Testis (tissue), 5 donors: ENCODE measurements around the gene MIS18BP1. TPM values are rescaled to one million over a fixed set of nuclear protein-coding genes. Genes with fewer than 3 reads are reported as not detected.
"Not testable (repeated sequence)": the region's sequence is repeated elsewhere in the genome, so short reads cannot be mapped to it uniquely, and the experiment has no call there.

ENCODE experiments used
- DNase-seq: peaks from one replicate; pipeline ENCODE4 v3.0.0-alpha.2; 2019
- H3K27ac ChIP-seq, 2 donors: fragments of 200-600 bp; sonication (generic); one replicate each; pipeline ENCODE4 v1.5.1; 2019
- H3K27me3 ChIP-seq: fragments of 200-600 bp; sonication (generic); one replicate; pipeline ENCODE4 v1.5.1; 2019
- H3K36me3 ChIP-seq: fragments of 200-600 bp; sonication (generic); one replicate; pipeline ENCODE4 v1.5.1; 2017; ENCODE audit warnings: low read depth; ENCODE audit errors: missing control alignments
- H3K4me1 ChIP-seq: fragments of 200-600 bp; sonication (generic); one replicate; pipeline ENCODE4 v1.5.1; 2019
- H3K4me3 ChIP-seq, 2 donors: fragments of 200-600 bp; sonication (generic); one replicate each; pipeline ENCODE4 v1.5.1; 2017 to 2019
- H3K9me3 ChIP-seq: fragments of 200-600 bp; sonication (generic); one replicate; pipeline ENCODE4 v1.5.1; 2017
- POLR2A ChIP-seq: fragments of 450-650 bp; IDR thresholded peaks from one replicate; pipeline ENCODE4 v1.6.1; 2017; ENCODE audit warnings: antibody characterized with exemption, mild to moderate bottlenecking, moderate library complexity
- WGBS, 2 donors: methylation state at CpG; one replicate each; pipeline ENCODE4 v1.1.5; 2018; 5-methylcytosine and 5-hydroxymethylcytosine counted together
- intact Hi-C: fragments of 100-400 bp; cut with DNase I; formaldehyde crosslinking; loops from one replicate; pipeline ENCODE4 v1.15.1; 2023; ENCODE audit warnings: low total_unique reads
- long read RNA-seq, 2 donors: transcript quantifications; one replicate each; lab custom pipeline, GENCODE V29; 2026
- polyA plus RNA-seq: library from polyadenylated mRNA; stranded (reverse); fragments of 350-450 nt; fragmentation: Illumina TruSeq; extraction: RNeasy Lipid Tissue Mini Kit (QIAGEN cat#74804); gene quantifications from one replicate; pipeline ENCODE4 v1.2.3, GENCODE V29; 2014; ENCODE audit warnings: low read depth, low replicate concordance; ENCODE audit not compliant: insufficient read depth
- total RNA-seq, 2 donors: library from RNA; depleted of rRNA; stranded (reverse); fragments of >200 nt; gene quantifications; one replicate each; pipeline ENCODE4 v1.2.3, GENCODE V29; 2016
- TF ChIP-seq, protein P1 (sequence below), 3 experiments: fragments of 450-650 bp in 2 of 3; fragments of 200-600 bp in 1 of 3; sonication (generic) in 1 of 3; IDR thresholded peaks; one replicate each; pipeline ENCODE4 v1.5.1; 2016 to 2019; ENCODE audit warnings: antibody characterized with exemption in 3 of 3, mild to moderate bottlenecking in 2 of 3, moderate library complexity in 1 of 3

The MIS18BP1 gene
- total RNA-seq (10 to 100 TPM; 60.8 to 71.5 TPM), polyA plus RNA-seq (7.3 TPM)
- long read RNA-seq, donor 1, full-length matches to known transcripts, result 11 of 17 reads
- long read RNA-seq, donor 1, partial matches to known transcripts, result 6 of 17 reads
- long read RNA-seq, donor 1, other reads (novel, unspliced or antisense), result 0 of 17 reads
- long read RNA-seq, donor 2, transcript MIS18BP1-206 (3 exons, 793 nt), result major isoform, 9 of 9 reads
- long read RNA-seq, donor 2, partial matches to known transcripts, result 0 of 9 reads
- long read RNA-seq, donor 2, other reads (novel, unspliced or antisense), result 0 of 9 reads

DNA sequence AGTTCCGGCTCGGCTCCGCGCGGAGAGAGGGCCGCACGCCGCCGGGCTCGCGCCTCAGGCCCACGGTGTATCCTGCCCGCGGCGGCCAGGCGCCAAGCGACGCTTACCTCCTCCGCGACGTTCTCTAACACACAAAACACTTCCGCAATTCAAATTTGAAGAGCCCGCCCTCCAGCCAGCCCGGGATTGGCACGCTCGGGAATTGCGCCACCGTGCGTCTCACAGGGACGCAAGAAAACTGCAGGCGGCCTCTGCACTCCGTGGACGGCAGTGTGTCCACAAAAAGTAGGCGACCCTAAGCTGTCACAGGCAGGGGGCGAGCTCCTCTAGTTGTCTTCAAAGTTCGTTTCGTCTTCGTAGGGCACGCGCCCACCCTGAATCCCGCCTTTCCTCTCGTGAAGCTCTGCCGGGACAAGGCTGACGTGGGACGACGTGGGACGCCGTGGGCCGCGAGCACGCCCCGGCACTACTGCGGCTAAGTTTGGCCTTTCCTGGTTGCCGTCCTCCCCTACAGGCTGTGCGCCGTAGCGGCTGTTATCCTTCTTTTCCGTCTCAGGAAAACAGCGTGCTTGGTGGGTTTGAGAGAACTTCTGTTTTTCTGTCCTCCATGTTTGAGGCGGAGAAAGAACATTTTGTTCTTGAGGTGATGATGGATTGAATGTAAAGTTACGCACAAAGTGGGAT is at the start of gene MIS18BP1:
Gene MIS18BP1 (minus strand): TSS at position 133 of the 684 bp plus-strand sequence. CDS start 5,916 bp downstream, outside the sequence.
- Histone ChIP-seq H3K27me3 (no peaks in the 10 kb centered on the region), H3K4me3 (peak within 1 kb of the TSS; percentile 75 to 77), H3K36me3 (no peaks in the 10 kb centered on the region), H3K4me1 (peaks cover 7% of the 10 kb centered on the region), H3K9me3 (no peaks in the 10 kb centered on the region), H3K27ac (peak within 1 kb of the TSS; percentile 95 to 97)
- intact Hi-C loops, result loop anchor here (5.0 to 10.0 kb wide), 2 partner anchors 118 to 356 kb away; partner anchors contain the start of genes FANCM and FKBP3
- peak; percentile 98 for DNase-seq
- WGBS, 2 donors, result 0% methylated on average over 17 to 61 of the region's 61 CpGs
- TF ChIP-seq POLR2A, result peak; percentile 3
- TF ChIP-seq, protein P1, sequence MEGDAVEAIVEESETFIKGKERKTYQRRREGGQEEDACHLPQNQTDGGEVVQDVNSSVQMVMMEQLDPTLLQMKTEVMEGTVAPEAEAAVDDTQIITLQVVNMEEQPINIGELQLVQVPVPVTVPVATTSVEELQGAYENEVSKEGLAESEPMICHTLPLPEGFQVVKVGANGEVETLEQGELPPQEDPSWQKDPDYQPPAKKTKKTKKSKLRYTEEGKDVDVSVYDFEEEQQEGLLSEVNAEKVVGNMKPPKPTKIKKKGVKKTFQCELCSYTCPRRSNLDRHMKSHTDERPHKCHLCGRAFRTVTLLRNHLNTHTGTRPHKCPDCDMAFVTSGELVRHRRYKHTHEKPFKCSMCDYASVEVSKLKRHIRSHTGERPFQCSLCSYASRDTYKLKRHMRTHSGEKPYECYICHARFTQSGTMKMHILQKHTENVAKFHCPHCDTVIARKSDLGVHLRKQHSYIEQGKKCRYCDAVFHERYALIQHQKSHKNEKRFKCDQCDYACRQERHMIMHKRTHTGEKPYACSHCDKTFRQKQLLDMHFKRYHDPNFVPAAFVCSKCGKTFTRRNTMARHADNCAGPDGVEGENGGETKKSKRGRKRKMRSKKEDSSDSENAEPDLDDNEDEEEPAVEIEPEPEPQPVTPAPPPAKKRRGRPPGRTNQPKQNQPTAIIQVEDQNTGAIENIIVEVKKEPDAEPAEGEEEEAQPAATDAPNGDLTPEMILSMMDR (IDR thresholded peaks at IDR 0.05), result peak; percentile 72 to 82 (median 79)

GRCh38 chr14:45298423-45299117 is 45.6 kb upstream of the MIS18BP1 start:
- intact Hi-C loops, result no loop called here
- no peak for DNase-seq
- Histone ChIP-seq H3K9me3 (no peaks in the 10 kb centered on the region), H3K27ac (no peak overlapping the region), H3K4me3 (no peak overlapping the region), H3K36me3 (no peaks in the 10 kb centered on the region), H3K27me3 (no peaks in the 10 kb centered on the region), H3K4me1 (no peaks in the 10 kb centered on the region)
- WGBS, 2 donors, result 85 to 88% methylated on average over 4 of the region's 4 CpGs
- TF ChIP-seq POLR2A, result no peak
- TF ChIP-seq, protein P1 (IDR thresholded peaks at IDR 0.05), result no peak

DNA sequence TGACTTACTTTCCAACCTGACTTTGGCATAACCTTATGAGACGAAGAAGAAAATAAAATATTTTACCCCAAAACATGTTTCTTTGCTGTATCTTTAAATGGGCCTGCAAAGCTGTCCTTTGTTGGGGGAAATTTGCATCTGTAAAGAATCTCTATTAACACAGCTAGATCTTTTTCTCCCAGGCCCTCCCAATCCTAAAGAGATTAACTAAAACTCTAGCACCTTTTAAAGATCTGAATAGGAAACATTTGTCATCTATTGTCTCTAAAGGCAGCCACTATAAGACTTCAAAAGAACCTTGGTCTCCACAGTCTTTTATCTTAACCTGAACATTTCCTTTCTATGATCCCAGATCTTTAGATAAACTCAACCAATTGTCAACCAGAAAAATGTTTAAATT is 41.8 kb upstream of the MIS18BP1 start:
- H3K27ac ChIP-seq, H3K9me3 ChIP-seq, H3K27me3 ChIP-seq, H3K36me3 ChIP-seq, H3K4me1 ChIP-seq, intact Hi-C loops, DNase-seq, H3K4me3 ChIP-seq: not testable (repeated sequence)
- WGBS, 2 donors, result 64 to 78% methylated on average over 1 of the region's 1 CpG

GRCh38 chr14:45290547-45290946 is 37.5 kb upstream of the MIS18BP1 start:
- Histone ChIP-seq H3K9me3 (no peaks in the 10 kb centered on the region), H3K27me3 (no peaks in the 10 kb centered on the region), H3K36me3 (no peaks in the 10 kb centered on the region), H3K4me3 (no peak overlapping the region), H3K4me1 (no peaks in the 10 kb centered on the region), H3K27ac (no peak overlapping the region)
- intact Hi-C loops, result no loop called here
- TF ChIP-seq, protein P1 (IDR thresholded peaks at IDR 0.05), result no peak
- no peak for TF ChIP-seq POLR2A
- DNase-seq, result no peak

- Histone ChIP-seq H3K4me3 (no peak overlapping the region), H3K36me3 (no peaks in the 10 kb centered on the region), H3K9me3 (no peaks in the 10 kb centered on the region), H3K27ac (no peak overlapping the region), H3K27me3 (no peaks in the 10 kb centered on the region), H3K4me1 (no peaks in the 10 kb centered on the region)
- intact Hi-C loops, result no loop called here
- WGBS, 2 donors, result 55 to 68% methylated on average over 2 of the region's 2 CpGs
- no peak for TF ChIP-seq POLR2A
- TF ChIP-seq, protein P1 (IDR thresholded peaks at IDR 0.05), result no peak
- no peak for DNase-seq
Measured at GRCh38 chr14:45287610-45288009, 34.6 kb upstream of the MIS18BP1 start.
